ENCODE results near the gene TFPI. TPM values are rescaled to one million over a fixed set of nuclear protein-coding genes. Genes with fewer than 3 reads are reported as not detected.
A peak's percentile ranks its signal among the peaks of the same experiment; 100 is the strongest.
"Not testable (repeated sequence)": the region's sequence is repeated elsewhere in the genome, so short reads cannot be mapped to it uniquely, and the experiment has no call there.

The TFPI gene
- total and polyA plus RNA-seq, 3 experiments from 2014 or later: not detected

GRCh38 chr2:187569042-187569441 lies 14.8 kb upstream of the TFPI start:
- H3K9me3 ChIP-seq (ENCODE audit: low read length): no peaks in the 10 kb centered on the region
- Mint-ChIP-seq H3K9me3 (peaks cover 4 to 8% (median 6%) of the 10 kb centered on the region in 5 donors), H3K4me1 (no peaks in the 10 kb centered on the region), H3K4me3 (no peak overlapping the region), H3K36me3 (no peaks in the 10 kb centered on the region), H3K27ac (no peak overlapping the region), H3K27me3 (no peaks in the 10 kb centered on the region)
- POLR2A ChIA-PET: no interaction called here
- no peak for DNase-seq
- no peaks in the 10 kb centered on the region for H3K27me3 ChIP-seq (ENCODE audit: insufficient read depth, low read length, poor library complexity, severe bottlenecking)
- no peaks in the 10 kb centered on the region for H3K36me3 ChIP-seq (ENCODE audit: insufficient read depth, low read length)
- no peaks in the 10 kb centered on the region for H3K4me1 ChIP-seq (ENCODE audit: insufficient read depth, low read length)
- CTCF ChIA-PET: no interaction called here
- H3K27ac ChIP-seq (ENCODE audit: low read depth, low read length): no peak overlapping the region
- no peak overlapping the region for H3K4me3 ChIP-seq (ENCODE audit: low read length)

DNA sequence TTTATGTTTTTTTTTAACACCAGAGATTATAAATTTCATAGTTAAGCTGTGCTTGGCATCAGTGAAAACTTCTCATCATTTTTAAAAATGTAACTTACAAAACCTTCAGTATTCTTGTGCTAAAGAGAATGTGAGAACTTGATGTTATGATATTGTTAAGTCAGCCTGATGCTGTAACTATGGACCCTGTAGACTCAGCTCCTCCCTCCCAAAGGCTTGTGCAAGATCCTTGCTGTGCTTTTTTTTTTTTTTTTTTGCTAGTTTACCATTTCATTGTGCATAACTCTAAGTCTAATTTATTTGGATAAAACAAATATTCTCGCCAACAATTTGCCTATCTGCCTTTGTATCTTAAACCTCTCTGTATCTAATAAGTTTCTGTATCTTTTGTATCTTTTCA lies 12.9 kb upstream of the TFPI start:
- no peak for DNase-seq
- Histone ChIP-seq H3K4me1 (ENCODE audit: insufficient read depth, low read length) (no peaks in the 10 kb centered on the region), H3K27ac (ENCODE audit: low read depth, low read length) (no peak overlapping the region), H3K27me3 (ENCODE audit: insufficient read depth, low read length, poor library complexity, severe bottlenecking) (no peaks in the 10 kb centered on the region), H3K9me3 (ENCODE audit: low read length) (no peaks in the 10 kb centered on the region), H3K4me3 (ENCODE audit: low read length) (no peak overlapping the region), H3K36me3 (ENCODE audit: insufficient read depth, low read length) (no peaks in the 10 kb centered on the region)
- Mint-ChIP-seq H3K4me1 (no peaks in the 10 kb centered on the region), H3K27ac (no peak overlapping the region), H3K4me3 (no peak overlapping the region), H3K27me3 (no peaks in the 10 kb centered on the region), H3K36me3 (no peaks in the 10 kb centered on the region), H3K9me3 (peaks cover 0 to 6% (median 3%) of the 10 kb centered on the region in 5 donors)
- CTCF ChIA-PET: no interaction called here
- POLR2A ChIA-PET: no interaction called here

- Mint-ChIP-seq H3K36me3 (no peaks in the 10 kb centered on the region), H3K27ac (no peak overlapping the region), H3K4me1 (no peaks in the 10 kb centered on the region), H3K9me3 (peaks cover 0 to 6% (median 2%) of the 10 kb centered on the region in 5 donors), H3K4me3 (no peak overlapping the region), H3K27me3 (no peaks in the 10 kb centered on the region)
- H3K4me1 ChIP-seq (ENCODE audit: insufficient read depth, low read length): no peaks in the 10 kb centered on the region
- no peaks in the 10 kb centered on the region for H3K36me3 ChIP-seq (ENCODE audit: insufficient read depth, low read length)
- no peak overlapping the region for H3K4me3 ChIP-seq (ENCODE audit: low read length)
- no peak for DNase-seq
- POLR2A ChIA-PET: no interaction called here
- H3K27me3 ChIP-seq (ENCODE audit: insufficient read depth, low read length, poor library complexity, severe bottlenecking): no peaks in the 10 kb centered on the region
- no peaks in the 10 kb centered on the region for H3K9me3 ChIP-seq (ENCODE audit: low read length)
- no peak overlapping the region for H3K27ac ChIP-seq (ENCODE audit: low read depth, low read length)
- CTCF ChIA-PET: no interaction called here
Observed at GRCh38 chr2:187566712-187567111, 12.5 kb upstream of the TFPI start.

- Mint-ChIP-seq H3K27me3 (no peaks in the 10 kb centered on the region), H3K4me1 (no peaks in the 10 kb centered on the region), H3K36me3 (no peaks in the 10 kb centered on the region), H3K4me3 (no peak overlapping the region), H3K27ac (no peak overlapping the region), H3K9me3 (peaks cover 0 to 6% (median 2%) of the 10 kb centered on the region in 5 donors)
- H3K36me3 ChIP-seq (ENCODE audit: insufficient read depth, low read length): no peaks in the 10 kb centered on the region
- DNase-seq: no peak
- no peak overlapping the region for H3K4me3 ChIP-seq (ENCODE audit: low read length)
- ChIA-PET POLR2A (no interaction called here), CTCF (no interaction called here)
- H3K27ac ChIP-seq (ENCODE audit: low read depth, low read length): no peak overlapping the region
- no peaks in the 10 kb centered on the region for H3K27me3 ChIP-seq (ENCODE audit: insufficient read depth, low read length, poor library complexity, severe bottlenecking)
- no peaks in the 10 kb centered on the region for H3K9me3 ChIP-seq (ENCODE audit: low read length)
- H3K4me1 ChIP-seq (ENCODE audit: insufficient read depth, low read length): no peaks in the 10 kb centered on the region
Observed at GRCh38 chr2:187566266-187566665, 12.0 kb upstream of the TFPI start.

- H3K4me1 ChIP-seq (ENCODE audit: insufficient read depth, low read length); H3K27ac Mint-ChIP-seq; H3K27me3 Mint-ChIP-seq; H3K36me3 ChIP-seq (ENCODE audit: insufficient read depth, low read length); CTCF ChIA-PET; H3K9me3 ChIP-seq (ENCODE audit: low read length); H3K4me3 ChIP-seq (ENCODE audit: low read length); POLR2A ChIA-PET; H3K4me3 Mint-ChIP-seq; H3K36me3 Mint-ChIP-seq; H3K9me3 Mint-ChIP-seq; H3K27me3 ChIP-seq (ENCODE audit: insufficient read depth, low read length, poor library complexity, severe bottlenecking); DNase-seq; H3K27ac ChIP-seq (ENCODE audit: low read depth, low read length); H3K4me1 Mint-ChIP-seq: not testable (repeated sequence)
Observed at GRCh38 chr2:187565618-187566017, 11.4 kb upstream of the TFPI start.

GRCh38 chr2:187556493-187556892 lies 2.3 kb upstream of the TFPI start:
- H3K36me3 ChIP-seq (ENCODE audit: insufficient read depth, low read length); H3K4me1 ChIP-seq (ENCODE audit: insufficient read depth, low read length); H3K27me3 Mint-ChIP-seq; H3K4me3 ChIP-seq (ENCODE audit: low read length); H3K9me3 ChIP-seq (ENCODE audit: low read length); H3K27ac Mint-ChIP-seq; H3K27ac ChIP-seq (ENCODE audit: low read depth, low read length); H3K27me3 ChIP-seq (ENCODE audit: insufficient read depth, low read length, poor library complexity, severe bottlenecking); POLR2A ChIA-PET; H3K36me3 Mint-ChIP-seq; H3K9me3 Mint-ChIP-seq; CTCF ChIA-PET; DNase-seq; H3K4me3 Mint-ChIP-seq; H3K4me1 Mint-ChIP-seq: not testable (repeated sequence)

DNA sequence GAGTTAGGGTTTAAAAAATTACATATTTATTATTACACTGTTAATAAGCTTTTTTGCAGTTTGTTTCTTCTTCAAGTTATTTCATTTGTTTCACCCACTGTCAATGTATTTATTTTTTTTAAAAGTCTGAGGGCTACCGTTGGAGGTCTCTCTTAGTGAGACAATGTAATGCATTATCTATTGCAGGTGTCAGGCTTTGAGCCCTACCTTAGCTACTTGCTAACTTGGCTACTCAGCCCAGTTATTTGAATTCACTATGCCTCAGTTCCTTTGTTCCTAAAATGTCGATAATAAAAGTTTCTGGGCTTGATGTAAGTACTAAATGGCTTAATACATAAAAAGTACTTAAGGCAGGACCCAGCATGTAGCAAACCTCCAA lies 458 bp upstream of the TFPI start:
- H3K9me3 Mint-ChIP-seq: peaks cover 0 to 5% (median 2%) of the 10 kb centered on the region in 5 donors
- ChIA-PET POLR2A (no interaction called here), CTCF (no interaction called here)
- H3K4me3 Mint-ChIP-seq: no peak overlapping the region
- H3K27me3 ChIP-seq (ENCODE audit: insufficient read depth, low read length, poor library complexity, severe bottlenecking): no peaks in the 10 kb centered on the region
- H3K9me3 ChIP-seq (ENCODE audit: low read length): no peaks in the 10 kb centered on the region
- peaks cover 0 to 3% of the 10 kb centered on the region in 2 donors for H3K27me3 Mint-ChIP-seq
- no peak overlapping the region for H3K4me3 ChIP-seq (ENCODE audit: low read length)
- no peaks in the 10 kb centered on the region for H3K4me1 ChIP-seq (ENCODE audit: insufficient read depth, low read length)
- DNase-seq: no peak
- no peaks in the 10 kb centered on the region for H3K36me3 ChIP-seq (ENCODE audit: insufficient read depth, low read length)
- no peak overlapping the region for H3K27ac Mint-ChIP-seq
- H3K4me1 Mint-ChIP-seq: peaks cover 0 to 5% (median 3%) of the 10 kb centered on the region in 3 donors
- H3K27ac ChIP-seq (ENCODE audit: low read depth, low read length): peak overlapping the region; percentile 74
- no peaks in the 10 kb centered on the region for H3K36me3 Mint-ChIP-seq

DNA sequence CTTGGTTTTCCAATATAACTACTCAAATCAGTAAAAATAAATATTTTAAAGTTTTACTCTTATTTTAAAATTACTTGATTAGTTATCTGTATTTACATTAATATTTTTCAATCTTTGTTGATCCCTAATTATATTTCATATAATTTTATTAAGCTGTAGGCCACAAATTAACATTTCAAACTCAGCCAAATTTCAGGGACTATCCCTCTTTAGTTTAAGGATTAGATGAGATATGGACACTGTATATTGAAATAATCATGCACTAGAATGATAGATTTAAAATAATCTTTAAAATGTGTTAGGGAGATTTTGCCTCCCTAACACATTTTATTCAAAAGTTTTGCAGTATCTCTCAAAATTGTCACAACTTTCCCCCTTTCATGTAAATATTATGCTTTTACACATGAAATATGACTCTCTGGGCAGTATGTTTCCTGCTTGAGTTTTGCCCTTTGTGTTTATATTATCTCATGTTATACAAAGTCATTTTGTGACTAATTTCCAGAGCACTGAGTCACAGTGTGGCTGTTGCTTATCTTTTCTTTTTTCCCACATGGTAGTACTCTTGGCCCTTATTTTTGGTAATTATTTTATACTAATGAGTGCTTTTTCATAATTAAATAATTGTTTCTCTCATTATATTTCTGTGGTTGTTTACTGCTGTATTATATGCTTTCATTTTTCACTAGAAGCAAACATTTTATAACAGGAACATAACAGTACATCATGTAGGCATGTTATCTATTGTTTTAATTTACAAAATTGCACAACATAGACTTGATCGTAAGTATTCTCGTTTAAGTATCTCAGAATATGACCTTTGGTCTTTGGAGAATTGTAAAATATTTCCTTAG lies 1.2 kb downstream of the TFPI start:
- Histone ChIP-seq H3K9me3 (ENCODE audit: low read length) (no peaks in the 10 kb centered on the region), H3K36me3 (ENCODE audit: insufficient read depth, low read length) (no peaks in the 10 kb centered on the region), H3K27ac (ENCODE audit: low read depth, low read length) (peak overlapping the region; percentile 74), H3K4me1 (ENCODE audit: insufficient read depth, low read length) (no peaks in the 10 kb centered on the region), H3K4me3 (ENCODE audit: low read length) (no peak overlapping the region), H3K27me3 (ENCODE audit: insufficient read depth, low read length, poor library complexity, severe bottlenecking) (no peaks in the 10 kb centered on the region)
- Mint-ChIP-seq H3K36me3 (no peaks in the 10 kb centered on the region), H3K27ac (no peak overlapping the region), H3K27me3 (peaks cover 0 to 3% of the 10 kb centered on the region in 2 donors), H3K4me3 (no peak overlapping the region), H3K4me1 (peaks cover 0 to 5% (median 3%) of the 10 kb centered on the region in 3 donors), H3K9me3 (peaks cover 0 to 5% (median 2%) of the 10 kb centered on the region in 5 donors)
- POLR2A ChIA-PET: no interaction called here
- CTCF ChIA-PET: no interaction called here
- DNase-seq: no peak

Measured in CD8-positive, alpha-beta memory T cell (primary cell).